Fibroblast of lung (primary cell): ENCODE data around the gene CHM. TPM values are rescaled to one million over a fixed set of nuclear protein-coding genes. Genes with fewer than 3 reads are reported as not detected.

Experiments
- DNase-seq, 2 donors: peaks; one replicate each; pipeline versions ENCODE4 v3.0.0 to v3.0.0-alpha.2; 2010; ENCODE audit warnings: low read depth in 2 of 2
- H2AFZ ChIP-seq: 2 replicates; pipeline ENCODE4 v1.5.1; 2012; ENCODE audit warnings: low read length, control low read depth, inconsistent platforms
- H3K27ac ChIP-seq: 2 replicates; pipeline ENCODE4 v1.5.1; 2011; ENCODE audit warnings: low read length, control low read depth; ENCODE audit not compliant: insufficient read depth
- H3K27me3 ChIP-seq: 2 replicates; pipeline ENCODE4 v1.5.1; 2011; ENCODE audit warnings: mild to moderate bottlenecking, low read length; ENCODE audit not compliant: control insufficient read depth, insufficient read depth
- H3K36me3 ChIP-seq: 2 replicates; pipeline ENCODE4 v1.5.1; 2011; ENCODE audit warnings: low read length; ENCODE audit not compliant: control insufficient read depth, insufficient read depth
- H3K4me1 ChIP-seq: 2 replicates; pipeline ENCODE4 v1.5.1; 2011; ENCODE audit warnings: low read length; ENCODE audit not compliant: control insufficient read depth, insufficient read depth; ENCODE audit errors: extremely low read depth
- H3K4me2 ChIP-seq: 2 replicates; pipeline ENCODE4 v1.5.1; 2011; ENCODE audit warnings: low read length, control low read depth; ENCODE audit not compliant: insufficient read depth; ENCODE audit errors: extremely low read depth
- H3K4me3 ChIP-seq, 4 experiments: fragments of 200-600 bp in 1 of 4; sonication (generic) in 1 of 4; replicated peaks in 1 of 4; 2 replicates each; pipeline ENCODE4 v1.5.1; 2011 to 2016; ENCODE audit warnings: low read length in 4 of 4, low read depth in 3 of 4, mild to moderate bottlenecking in 3 of 4, control low read depth in 2 of 4, inconsistent platforms in 1 of 4, mixed read lengths in 1 of 4; ENCODE audit not compliant: insufficient read depth in 1 of 4; ENCODE audit errors: control extremely low read depth in 1 of 4
- H3K79me2 ChIP-seq: 2 replicates; pipeline ENCODE4 v1.5.1; 2012; ENCODE audit warnings: mild to moderate bottlenecking, low read length, inconsistent platforms; ENCODE audit not compliant: control insufficient read depth, insufficient read depth
- H3K9ac ChIP-seq: 2 replicates; pipeline ENCODE4 v1.5.1; 2011; ENCODE audit warnings: mild to moderate bottlenecking, low read length, control low read depth; ENCODE audit not compliant: insufficient read depth
- H3K9me3 ChIP-seq: 2 replicates; pipeline ENCODE4 v1.5.1; 2012; ENCODE audit warnings: low read depth, low read length; ENCODE audit not compliant: control insufficient read depth, insufficient read depth
- H4K20me1 ChIP-seq: 2 replicates; pipeline ENCODE4 v1.5.1; 2011; ENCODE audit warnings: low read length; ENCODE audit not compliant: control insufficient read depth, insufficient read depth; ENCODE audit errors: extremely low read depth
- CTCF ChIP-seq, 2 donors: IDR thresholded peaks in 1 of 2; conservative IDR thresholded peaks in 1 of 2; 1 replicate in 1 of 2; 2 replicates in 1 of 2; pipeline ENCODE4 v1.5.1; 2011 to 2012; ENCODE audit warnings: low read length in 2 of 2, control low read depth in 1 of 2, inconsistent platforms in 1 of 2, low read depth in 1 of 2, mild to moderate bottlenecking in 1 of 2
- EZH2 ChIP-seq: IDR thresholded peaks from 2 replicates; pipeline ENCODE4 v1.5.1; 2012; ENCODE audit warnings: low read length, control low read depth, mild to moderate bottlenecking; ENCODE audit errors: missing control alignments
- polyA plus RNA-seq, 2 donors: library from polyadenylated mRNA; depleted of rRNA in 1 of 2; stranded (reverse) in 1 of 2; unstranded in 1 of 2; fragments of >200 nt; gene quantifications; 2 replicates each; pipeline ENCODE4 v1.2.1, GENCODE V29; 2011 to 2012; ENCODE audit warnings: missing spikeins in 1 of 2
- total RNA-seq: library from RNA; depleted of rRNA; stranded (reverse); fragments of >200 nt; gene quantifications from 2 replicates; pipeline ENCODE4 v1.2.1, GENCODE V29; 2014

Gene CHM
- total and polyA plus RNA-seq, 2 donors (not counting 1 experiment from before 2014, with no cell fraction given), result 22.4 to 33.4 TPM

GRCh38 chrX:86044216-86044615 lies 3.1 kb downstream of the CHM start:
- no peaks in the 10 kb centered on the region for H4K20me1 ChIP-seq
- H3K9ac ChIP-seq, result no peak overlapping the region
- H3K27me3 ChIP-seq, result no peaks in the 10 kb centered on the region
- no peak overlapping the region for H3K4me2 ChIP-seq
- peaks cover 67% of the 10 kb centered on the region for H3K79me2 ChIP-seq
- H3K36me3 ChIP-seq, result no peaks in the 10 kb centered on the region
- H3K4me1 ChIP-seq, result no peaks in the 10 kb centered on the region
- no peak overlapping the region for H2AFZ ChIP-seq
- H3K4me3 ChIP-seq, result no peak overlapping the region
- no peak overlapping the region for H3K27ac ChIP-seq
- no peaks in the 10 kb centered on the region for H3K9me3 ChIP-seq
- no peak for DNase-seq
- TF ChIP-seq CTCF (conservative IDR thresholded peaks at IDR 0.05 in 1 of 2, IDR thresholded peaks at IDR 0.05 in 1 of 2; ENCODE audit: low read depth in 1 of 2, low read length in 2 of 2) (no peak), EZH2 (no peak)

GRCh38 chrX:86039625-86040568 lies 7.5 kb downstream of the CHM start:
- Histone ChIP-seq H3K9ac (no peak overlapping the region), H3K79me2 (peaks cover 56% of the 10 kb centered on the region), H3K4me3 (no peak overlapping the region), H3K36me3 (no peaks in the 10 kb centered on the region), H3K27ac (no peak overlapping the region), H4K20me1 (no peaks in the 10 kb centered on the region), H3K4me1 (no peaks in the 10 kb centered on the region), H3K9me3 (no peaks in the 10 kb centered on the region), H2AFZ (no peak overlapping the region), H3K4me2 (peak overlapping the region; percentile 15), H3K27me3 (no peaks in the 10 kb centered on the region)
- DNase-seq, result no peak
- TF ChIP-seq CTCF (conservative IDR thresholded peaks at IDR 0.05 in 1 of 2, IDR thresholded peaks at IDR 0.05 in 1 of 2; ENCODE audit: low read depth in 1 of 2, low read length in 2 of 2), result no peak
- TF ChIP-seq EZH2, result no peak

- Histone ChIP-seq H3K9me3 (no peaks in the 10 kb centered on the region), H4K20me1 (no peaks in the 10 kb centered on the region), H3K9ac (no peak overlapping the region), H2AFZ (no peak overlapping the region), H3K27me3 (no peaks in the 10 kb centered on the region), H3K79me2 (peaks cover 14% of the 10 kb centered on the region), H3K4me1 (no peaks in the 10 kb centered on the region), H3K36me3 (no peaks in the 10 kb centered on the region), H3K27ac (no peak overlapping the region), H3K4me3 (no peak overlapping the region), H3K4me2 (no peak overlapping the region)
- no peak for DNase-seq
- no peak for TF ChIP-seq CTCF (conservative IDR thresholded peaks at IDR 0.05 in 1 of 2, IDR thresholded peaks at IDR 0.05 in 1 of 2; ENCODE audit: low read depth in 1 of 2, low read length in 2 of 2)
Measured at GRCh38 chrX:86033385-86033784, 14.0 kb downstream of the CHM start.
